HG02623 (cell line): Measurements from ENCODE around the gene C19orf81.

Experiments
- ATAC-seq: cut with Tn5 transposase; IDR thresholded peaks from one replicate; pipeline ENCODE4 v1.9.1; 2021; ENCODE audit warnings: moderate library complexity; ENCODE audit not compliant: unreplicated experiment

Gene C19orf81

GRCh38 chr19:50678323-50678722 is 29.1 kb downstream of the C19orf81 start:
- ATAC-seq, result no peak

DNA sequence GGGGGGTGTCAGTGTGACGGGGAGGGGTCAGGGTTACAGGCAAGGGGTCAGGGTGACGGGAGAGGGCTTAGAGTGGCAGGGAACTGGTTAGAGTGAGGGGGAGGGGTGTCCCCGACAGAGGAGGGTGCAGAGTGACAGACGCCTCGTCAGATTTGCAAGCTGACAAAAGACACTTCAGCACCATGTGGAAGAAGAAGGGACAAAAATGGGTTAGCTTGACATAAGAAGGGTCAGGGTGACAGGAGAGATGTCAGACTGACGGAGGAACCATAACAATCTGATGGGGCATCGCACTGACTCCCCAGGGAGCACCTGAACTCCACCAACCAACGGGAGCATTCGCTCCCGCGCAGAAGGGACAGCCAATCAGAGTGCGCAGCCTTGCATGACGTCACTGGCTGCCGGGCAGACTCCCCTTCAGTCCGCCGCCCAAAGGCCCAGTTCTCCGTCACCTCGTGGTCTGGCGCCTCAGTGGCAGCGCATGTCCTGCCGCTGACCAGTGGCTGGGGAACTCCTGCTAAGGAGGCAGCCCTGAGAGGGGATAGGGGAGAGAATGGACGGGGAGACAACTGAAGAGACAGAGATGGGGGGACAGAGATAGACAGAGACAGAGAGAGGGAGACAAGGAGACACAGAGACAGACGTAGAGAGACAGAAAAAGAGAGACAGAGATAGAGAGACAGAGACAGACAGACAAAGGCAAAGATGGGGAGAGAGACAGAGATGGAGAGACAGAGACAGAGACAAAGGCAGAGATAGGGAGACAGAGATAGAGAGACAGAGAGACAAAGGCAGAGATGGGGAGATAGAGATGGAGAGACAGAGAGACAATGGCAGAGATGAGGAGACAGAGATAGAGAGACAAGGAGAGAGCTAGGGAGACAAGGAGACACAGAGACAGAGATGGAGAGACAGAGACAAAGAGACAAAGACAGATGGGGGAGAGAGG is 30.2 kb downstream of the C19orf81 start:
- no peak for ATAC-seq

DNA sequence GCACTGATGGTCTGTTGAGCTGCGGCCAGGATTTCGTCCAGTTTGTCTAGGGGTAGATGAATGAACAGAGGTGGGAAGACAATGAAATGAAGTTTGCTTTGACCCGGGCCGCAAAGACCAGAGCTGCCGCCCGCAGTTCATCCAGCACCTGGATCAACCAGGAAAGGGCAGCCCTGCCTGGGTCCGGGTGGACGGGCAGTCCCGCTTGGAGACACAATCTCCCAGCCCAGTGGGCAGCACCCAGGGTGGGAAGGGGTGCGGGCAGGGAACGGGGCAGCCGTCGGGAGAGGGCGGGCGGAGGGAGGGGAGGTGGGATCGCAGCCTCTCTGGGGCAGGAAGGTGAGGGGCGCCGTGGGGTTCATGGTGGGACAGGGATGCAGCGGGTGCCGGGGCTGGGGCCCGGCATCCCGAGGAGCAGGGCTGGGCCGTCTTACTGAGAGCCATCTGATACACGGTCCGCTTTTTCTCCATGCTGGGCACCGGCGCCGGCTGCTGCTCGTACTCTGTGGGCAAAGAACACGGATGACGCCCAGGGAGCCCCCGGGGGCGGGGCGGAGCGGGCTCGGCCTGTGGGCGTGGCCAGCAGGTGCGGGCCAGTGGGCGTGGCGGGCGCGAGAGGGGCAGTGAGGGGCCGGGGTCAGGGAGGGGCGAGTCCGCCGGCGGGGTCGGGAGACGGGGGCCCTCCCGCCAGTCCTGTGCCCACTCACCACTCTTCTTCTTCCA is 37.2 kb downstream of the C19orf81 start:
- no peak for ATAC-seq

GRCh38 chr19:50688766-50689165 is 39.5 kb downstream of the C19orf81 start:
- ATAC-seq, result no peak

- no peak for ATAC-seq
Measured at GRCh38 chr19:50690439-50690838, 41.2 kb downstream of the C19orf81 start.

- no peak for ATAC-seq
Measured at GRCh38 chr19:50693064-50693975, 44.1 kb downstream of the C19orf81 start.

- no peak for ATAC-seq
Measured at GRCh38 chr19:50694815-50695145, 45.5 kb downstream of the C19orf81 start.

DNA sequence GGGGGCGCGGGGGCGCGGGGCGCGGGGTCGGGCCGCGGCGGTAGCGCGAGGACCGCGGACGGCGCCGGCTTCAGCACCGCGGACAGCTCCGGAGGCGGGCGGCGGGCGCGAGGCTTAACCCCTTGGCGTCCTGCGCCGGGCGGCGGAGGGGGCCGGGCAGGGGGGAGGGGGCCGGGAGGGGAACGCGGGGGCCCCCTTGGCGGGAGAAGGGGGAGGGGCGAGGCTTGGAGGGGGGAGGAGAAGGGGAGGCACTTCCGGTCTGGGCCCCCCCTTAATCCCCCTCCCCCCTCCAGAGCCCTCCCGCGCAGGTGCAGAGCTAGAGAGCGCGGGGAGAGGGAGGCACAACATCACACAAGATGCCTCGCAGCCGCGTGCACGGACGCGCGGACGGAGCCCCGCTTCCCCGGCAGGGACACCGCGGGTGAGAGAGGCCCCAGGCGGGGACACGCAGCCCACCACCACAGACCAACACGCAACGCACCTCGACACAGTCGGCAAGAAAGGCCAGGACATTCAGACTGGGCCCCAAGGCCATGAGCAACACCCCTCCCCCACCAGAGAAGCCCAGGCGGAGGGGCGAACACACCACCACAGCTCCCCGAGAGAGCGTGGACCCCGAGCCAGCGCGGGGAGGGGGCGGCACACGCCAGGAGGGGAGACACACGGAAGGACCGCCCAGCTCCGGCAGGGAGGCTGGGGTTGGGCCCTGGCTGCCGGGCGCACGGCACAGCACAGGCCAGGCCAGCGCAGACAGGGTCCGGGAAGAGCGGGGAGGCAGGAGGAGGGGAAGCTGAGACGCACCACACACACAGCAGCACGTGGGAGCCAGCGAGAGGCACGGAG is 46.2 kb downstream of the C19orf81 start:
- ATAC-seq, result no peak

DNA sequence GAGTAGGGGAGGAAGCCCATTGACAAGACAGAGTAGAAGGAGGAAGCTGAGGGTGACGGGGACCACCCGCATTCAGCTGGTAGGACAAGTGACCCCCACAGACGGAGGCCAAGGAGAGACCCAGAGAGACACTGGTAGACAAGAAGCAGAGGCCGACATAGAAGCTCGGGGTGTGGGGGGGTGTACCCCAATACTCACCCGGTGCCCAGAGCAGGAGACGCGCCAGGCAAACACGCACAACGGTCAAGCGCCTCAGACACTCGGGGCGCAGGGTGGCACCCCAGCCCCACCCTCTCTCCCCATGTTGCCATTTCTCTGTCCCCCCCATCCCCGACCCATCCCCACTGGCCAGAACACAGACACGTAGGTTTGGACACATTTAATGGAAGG is 46.8 kb downstream of the C19orf81 start:
- no peak for ATAC-seq

DNA sequence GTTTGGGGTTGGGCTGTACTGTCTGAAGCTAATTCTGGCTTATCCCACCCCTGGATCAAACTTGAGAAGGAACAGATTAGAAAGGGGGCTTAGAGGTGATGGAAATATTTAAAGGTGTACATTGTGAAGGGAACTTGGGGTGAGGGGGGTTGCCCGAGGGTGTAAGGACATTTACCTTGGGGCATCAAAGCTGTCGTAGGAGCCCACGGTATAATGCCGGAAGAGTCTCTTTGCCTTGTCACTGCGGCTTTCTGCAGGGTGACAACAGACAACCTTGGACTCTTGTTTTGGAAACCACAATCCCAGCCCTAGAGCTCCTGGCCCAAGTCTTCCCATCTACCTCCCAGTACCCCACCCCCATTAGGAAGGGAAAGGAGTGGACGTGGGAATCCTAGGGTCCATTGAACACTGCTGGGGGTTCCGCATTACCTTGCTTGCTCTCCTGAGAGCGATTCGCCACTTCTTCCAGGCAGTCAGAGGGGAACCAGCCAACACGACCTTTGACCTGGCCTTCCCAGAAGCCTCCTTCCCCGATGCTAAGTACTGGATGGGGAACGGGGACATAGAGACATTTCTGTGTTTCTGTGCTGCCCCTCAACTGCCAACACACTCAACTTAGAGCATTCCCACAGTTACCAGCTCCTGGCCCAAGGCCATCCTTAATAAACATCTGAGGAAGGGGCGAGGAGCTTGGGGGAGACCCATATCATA is 48.3 kb downstream of the C19orf81 start:
- ATAC-seq, result no peak

- no peak for ATAC-seq
Measured at GRCh38 chr19:50701367-50701985, 52.2 kb downstream of the C19orf81 start.

DNA sequence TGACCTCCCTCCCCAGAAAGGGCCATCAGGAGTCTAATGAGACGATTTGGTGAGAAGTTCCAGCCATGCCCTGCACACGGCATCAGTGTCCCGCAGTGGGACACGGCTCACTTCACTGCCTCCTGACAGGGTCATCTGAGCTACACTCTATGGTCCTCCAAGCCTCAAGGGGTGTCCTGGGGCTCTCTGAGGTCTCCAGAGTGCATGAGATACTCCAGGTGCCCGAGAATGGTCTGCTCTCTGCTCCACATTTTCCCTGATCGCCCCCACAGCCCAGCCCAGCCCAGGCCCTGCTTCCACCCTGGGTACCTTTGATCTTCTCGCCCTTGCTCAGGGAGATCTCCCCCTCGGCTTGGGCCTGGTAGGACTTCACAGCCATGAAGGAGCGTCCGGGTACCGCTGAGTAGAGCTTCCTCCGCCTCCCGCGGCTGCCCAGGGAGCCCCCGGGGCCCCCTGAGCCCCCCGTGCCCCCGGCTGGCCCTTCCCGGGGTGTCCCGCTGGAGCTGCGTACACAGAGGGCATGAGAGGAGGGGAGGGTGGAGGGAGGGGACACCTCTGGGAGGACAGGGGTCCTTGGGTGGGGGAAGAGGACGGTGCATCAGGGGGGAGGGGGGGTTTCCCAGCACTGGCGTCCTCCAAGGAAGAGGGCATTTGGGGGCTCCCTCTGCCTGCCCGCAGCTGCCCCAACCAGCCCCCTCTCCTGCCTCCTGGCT is 53.1 kb downstream of the C19orf81 start:
- no peak for ATAC-seq

GRCh38 chr19:50702871-50703829 is 53.9 kb downstream of the C19orf81 start:
- no peak for ATAC-seq

DNA sequence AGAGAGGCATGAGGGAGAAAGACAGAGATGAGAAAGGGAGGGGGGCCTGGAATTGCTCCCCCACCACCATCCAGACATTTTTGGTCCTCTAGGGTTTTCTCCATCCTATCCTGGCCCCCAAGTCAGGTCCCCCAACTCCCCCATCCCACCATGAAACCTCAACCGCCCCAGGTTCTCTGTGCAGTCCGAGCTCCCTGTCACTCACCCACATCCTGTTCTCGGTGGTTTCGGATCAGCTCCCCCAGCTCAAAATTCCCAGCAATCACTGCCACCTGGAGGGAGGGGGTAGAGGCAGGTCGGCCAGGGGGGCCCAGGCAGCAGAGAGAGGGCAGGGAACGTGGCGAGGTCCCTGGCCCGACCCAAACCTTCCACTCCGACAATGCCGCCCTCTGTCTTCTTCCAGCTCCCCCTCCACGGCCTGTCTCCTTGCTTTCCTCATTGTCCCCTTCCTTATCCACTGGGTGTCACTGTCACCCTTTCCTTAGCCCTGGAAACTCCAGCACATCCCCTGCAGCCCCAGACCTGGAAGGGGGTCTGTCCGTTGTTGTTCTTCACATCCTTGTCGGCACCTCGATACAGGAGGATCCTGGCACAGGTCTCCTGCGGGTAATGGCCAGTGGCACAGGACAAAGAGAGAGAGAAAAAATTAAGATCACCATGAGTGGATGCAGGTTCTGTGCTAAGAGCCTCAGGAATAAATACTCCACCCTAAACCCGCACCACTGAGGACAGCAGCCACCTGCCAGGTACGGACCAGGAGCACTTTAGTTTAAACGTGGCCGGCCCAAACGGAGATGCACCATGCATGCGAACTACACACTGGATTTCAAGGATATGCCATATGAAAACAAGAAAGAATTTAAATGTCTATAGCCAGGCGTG is 54.9 kb downstream of the C19orf81 start:
- no peak for ATAC-seq

DNA sequence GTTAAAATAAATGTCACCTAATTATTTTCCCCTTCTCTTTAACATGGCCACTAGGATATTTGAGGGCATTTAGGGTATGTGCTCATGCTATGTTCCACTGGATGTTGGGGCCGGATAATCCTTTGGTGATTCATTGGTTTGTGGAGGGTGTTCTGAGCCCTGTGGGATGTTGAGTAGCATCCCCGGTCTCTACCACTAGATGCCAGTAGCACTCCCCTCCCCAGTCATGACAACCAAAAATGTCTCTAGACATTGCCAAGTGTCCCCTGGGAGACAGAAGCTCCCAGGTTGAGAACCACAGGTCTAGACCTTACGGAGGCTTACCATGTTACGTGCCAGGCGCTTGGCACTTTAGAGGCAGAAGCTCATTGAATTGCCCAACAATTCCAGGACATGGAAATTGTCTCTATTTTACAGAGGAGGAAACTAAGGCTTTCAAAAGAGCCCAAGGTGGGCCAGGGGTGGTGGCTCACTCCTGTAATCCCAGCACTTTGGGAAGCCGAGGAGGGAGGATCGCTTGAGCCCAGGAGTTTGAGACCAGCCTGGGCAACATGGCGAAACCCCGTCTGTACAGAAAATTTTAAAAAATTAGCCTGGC is 56.3 kb downstream of the C19orf81 start:
- no peak for ATAC-seq

DNA sequence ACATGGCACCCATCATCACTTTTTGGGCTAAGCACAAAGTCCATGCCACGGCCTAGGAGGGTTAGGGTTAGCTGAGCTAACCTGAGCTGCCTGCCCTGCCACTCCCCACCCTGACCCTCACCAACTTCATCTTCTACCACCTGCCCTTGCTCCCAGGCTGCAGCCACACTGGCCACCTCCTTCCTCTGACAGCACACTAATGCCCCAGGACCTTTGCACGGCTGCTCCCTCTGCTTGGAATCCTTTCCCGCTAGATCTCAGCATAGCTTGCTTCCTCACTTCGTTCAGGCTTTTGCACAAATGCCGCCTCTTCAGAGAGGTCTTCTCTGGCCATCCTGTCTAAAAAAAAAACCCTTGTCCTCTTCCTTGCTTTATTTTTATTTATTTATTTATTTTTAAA is 57.1 kb downstream of the C19orf81 start:
- no peak for ATAC-seq
